GM18909 (cell line): ENCODE data around the gene ADRA2C.

Experiments used
- ATAC-seq: cut with Tn5 transposase; IDR thresholded peaks from one replicate; pipeline ENCODE4 v1.9.1; 2021; ENCODE audit warnings: mild to moderate bottlenecking; ENCODE audit not compliant: unreplicated experiment, poor library complexity

Gene ADRA2C

DNA sequence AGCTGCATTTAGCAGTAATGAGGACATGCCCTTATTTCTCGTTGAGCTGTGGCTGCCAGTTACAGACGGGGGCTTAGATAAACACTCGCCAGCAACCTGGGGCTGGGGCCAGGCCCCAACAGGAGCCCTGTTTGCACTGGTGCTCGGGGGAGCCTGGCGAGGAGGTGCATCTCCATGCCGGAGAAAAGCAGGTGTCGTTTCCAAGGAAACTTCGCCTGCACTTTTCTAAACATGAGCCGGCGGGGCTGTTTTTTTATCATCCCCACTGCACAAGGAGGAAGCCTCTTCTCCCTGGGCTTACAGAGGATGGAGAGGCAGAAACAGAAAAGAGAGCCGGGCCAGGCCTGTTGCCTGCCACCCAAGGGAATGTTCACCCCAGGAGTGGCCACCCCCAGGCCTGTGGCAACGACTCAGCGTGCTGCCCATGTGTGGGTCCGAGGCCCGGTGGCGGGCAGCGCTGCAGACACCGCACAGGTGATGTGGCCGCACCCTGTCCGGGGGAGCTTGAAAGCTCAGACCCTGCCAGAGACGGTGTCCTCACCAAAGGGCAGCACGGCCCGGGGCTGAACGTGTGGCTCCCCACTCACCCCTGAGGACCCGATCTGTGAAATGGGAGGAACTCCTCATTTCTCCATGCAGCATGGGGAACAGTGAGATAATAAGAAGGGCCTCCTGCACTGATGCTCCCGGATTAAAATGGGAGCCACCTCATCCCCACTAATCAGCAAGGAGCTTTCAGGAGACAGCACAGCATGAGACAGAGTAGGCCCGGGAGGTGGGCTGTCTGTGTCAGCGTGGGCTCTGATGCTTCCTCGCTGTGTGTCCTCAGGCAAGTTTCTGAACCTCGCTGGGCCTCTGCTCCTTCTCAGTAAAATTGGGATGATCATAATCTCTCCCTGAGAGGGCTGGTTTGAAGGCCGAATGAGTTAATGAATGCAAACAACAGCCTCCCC, 33.8 kb upstream of the ADRA2C start:
- ATAC-seq, result no peak

DNA sequence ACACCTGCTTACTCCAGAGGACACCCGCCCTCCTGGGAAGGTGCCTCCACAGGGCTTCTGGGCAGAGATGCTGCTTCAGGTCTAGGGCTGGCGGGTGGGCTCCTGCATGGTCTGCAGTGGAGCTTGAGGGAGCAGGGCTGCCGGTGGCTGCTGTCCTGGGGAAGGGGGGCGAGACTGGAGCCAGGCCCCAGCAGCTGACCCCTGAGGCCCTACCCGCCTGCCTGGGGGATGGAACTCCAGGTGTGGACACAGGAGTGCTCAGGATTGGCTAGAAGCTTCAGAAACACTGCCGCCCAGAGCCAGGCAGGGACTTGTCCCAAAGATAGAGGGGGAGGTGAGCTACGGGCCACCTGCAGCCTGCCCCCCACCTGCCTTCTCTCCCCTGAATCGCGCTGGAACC, 33.0 kb upstream of the ADRA2C start:
- no peak for ATAC-seq

DNA sequence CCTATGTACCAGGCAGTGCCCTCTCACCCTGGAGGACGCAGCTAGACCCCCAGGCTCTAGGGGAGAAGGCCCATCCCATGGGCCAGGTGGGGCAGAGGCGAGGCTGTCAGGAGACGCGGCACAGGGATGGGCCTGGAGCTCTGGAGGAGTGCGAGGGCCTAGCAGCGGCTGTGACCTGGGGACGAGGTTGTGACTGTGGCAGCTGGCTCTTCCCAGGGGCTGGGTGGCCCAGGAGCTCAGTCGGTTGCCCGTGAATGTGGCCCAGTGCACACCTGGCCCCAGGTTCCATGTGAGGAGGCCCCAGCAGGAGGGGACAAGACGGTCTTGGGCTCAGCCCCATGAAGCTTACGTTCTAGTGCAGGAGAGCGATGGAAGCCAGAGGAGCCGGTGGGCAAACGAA, 31.0 kb upstream of the ADRA2C start:
- no peak for ATAC-seq

DNA sequence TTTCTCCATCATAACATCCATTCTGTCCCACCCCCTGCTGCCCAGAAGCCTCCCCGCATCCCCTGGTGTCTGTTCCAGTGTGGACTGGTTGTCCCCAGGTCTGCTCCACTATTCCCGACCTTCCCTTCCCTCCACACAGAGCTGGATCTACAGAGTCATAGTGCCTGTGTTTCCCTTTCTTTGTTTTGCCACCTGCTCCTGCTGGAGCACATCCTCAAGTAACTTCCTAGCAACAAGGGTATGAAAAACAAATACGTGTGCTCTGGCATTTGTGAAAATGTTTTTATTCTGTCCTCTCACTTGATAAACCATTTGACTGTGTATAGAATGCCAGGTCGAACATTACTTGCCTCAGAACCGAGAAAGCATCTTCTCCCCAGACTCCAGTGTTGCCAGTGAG, 29.9 kb upstream of the ADRA2C start:
- no peak for ATAC-seq

DNA sequence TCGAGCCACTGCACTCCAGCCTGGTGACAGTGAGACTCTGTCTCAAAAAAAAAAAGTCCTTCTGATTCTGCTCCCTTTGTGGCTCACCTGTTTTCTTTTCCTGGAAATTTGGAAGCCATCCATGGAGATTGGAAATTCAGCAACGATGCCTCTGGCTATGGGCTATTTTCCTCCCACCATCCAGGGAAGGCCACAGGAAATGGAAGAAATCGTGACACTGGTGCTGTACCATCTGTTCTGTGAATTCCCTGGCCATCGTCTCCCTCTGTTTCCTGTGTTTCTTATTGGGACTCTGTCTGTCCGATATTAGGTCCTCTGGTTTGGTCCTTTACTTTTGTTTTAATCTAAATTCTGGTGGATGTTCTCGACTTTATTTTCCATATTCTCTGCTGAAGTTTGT, 29.4 kb upstream of the ADRA2C start:
- no peak for ATAC-seq

DNA sequence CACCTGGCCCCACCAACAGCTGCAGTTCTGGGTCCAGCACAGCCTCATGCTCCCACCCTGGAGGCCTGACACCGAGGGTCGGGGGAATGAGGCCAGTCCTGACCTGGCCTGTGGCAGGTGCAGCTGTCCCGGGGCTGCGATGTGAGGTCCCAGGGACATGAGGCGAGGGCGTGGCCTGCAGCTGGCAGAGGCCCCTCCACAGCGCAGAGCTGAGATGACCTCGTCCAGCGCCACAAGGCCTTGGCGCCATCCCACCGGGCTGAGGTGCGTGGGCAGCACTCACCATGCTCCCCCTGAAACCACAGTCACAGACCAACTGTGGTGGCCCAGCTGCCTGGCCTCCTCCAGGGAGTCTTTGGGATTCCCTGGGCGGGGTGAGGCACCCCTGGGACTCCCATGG, 26.6 kb upstream of the ADRA2C start:
- no peak for ATAC-seq

DNA sequence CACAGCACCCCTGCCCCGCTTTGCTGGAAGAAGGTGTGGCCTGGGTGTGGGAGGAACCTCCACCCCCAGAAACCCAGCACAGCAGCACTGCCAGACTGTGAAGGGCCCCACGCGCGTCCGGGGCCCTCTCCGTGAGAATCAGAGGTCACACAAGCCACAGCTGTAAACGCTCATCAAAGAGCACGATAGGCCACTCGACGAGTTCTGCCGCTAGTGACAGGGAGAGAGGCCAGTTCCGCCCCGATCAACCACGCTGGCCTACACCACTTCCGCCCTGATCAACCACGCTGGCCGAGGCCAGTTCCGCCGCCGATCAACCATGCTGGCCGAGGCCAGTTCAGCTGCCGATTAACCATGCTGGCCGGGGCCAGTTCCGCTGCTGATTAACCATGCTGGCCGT, 25.9 kb upstream of the ADRA2C start:
- ATAC-seq, result no peak

DNA sequence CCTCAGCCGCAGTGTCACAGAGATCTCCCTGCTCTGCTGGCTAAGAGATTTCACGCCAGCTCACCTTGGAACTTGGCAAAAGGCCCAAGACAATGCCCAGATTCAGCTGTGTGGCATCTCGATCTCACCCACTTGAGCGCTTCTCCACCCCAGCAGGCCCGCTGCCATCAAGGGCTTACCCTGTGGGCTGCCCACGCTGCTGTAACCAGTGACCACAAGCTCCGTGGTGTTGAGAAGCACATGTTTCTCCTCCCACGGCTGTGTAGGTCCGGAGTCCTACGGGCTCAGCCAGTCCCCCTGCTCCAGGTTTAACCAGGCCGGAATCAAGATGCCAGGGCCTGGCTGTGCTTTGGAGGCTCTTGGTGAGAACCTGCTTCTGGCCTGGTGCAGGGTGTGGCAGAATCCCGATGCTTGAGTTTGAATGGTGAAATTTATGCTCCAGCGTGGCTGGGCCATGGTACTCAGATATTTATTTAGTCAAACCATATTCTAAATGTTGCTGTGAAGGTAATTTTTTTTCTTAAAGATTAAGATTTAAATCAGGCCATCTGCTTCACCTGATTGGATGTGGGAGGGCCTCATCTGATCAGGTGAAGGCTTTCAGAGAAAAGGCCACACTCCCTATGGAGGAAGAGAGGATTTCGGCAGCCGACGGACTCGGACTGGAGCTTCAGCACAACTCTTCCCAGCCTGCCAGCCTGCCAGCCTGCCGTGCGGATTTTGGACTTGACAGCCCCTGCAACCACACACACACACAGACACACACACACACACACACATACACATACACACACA, 24.8 kb upstream of the ADRA2C start:
- ATAC-seq, result no peak

DNA sequence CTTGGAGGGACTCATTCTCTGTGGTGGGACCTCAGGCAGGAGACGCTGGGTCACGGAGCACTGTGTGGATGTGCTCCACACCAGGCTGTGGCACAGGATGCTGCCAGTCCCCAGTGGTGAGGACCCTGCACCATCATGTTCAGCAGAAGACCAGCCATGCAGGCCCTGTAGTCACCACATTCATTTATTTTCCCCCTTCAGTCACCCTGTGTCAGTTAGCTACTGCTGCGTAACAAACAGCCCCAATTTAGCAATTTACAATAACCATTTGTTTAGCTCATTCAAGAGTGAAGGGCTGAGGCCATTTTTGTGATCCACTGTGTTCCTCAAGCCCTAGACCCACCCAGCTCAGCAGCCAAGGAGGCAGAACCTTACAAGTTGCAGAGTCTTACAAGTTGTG, 23.6 kb upstream of the ADRA2C start:
- ATAC-seq, result no peak

DNA sequence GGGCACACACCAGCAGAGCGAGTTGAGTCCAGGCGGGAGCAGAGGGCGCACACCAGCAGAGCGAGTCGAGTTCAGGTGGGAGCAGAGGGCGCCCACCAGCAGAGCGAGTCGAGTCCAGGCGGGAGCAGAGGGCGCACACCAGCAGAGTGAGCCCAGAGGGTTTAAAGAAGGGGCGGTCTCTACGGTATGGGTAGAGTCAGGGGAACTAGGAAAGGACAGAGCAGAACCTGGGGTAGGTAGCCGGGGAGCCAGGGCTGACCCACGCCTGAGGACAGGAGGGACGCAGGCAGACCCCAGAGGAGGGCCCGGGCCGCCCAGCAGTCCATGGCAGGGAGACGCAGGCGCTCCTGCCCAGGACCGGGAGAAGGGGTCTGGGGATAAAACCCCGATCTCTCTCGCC, 22.0 kb upstream of the ADRA2C start:
- no peak for ATAC-seq

DNA sequence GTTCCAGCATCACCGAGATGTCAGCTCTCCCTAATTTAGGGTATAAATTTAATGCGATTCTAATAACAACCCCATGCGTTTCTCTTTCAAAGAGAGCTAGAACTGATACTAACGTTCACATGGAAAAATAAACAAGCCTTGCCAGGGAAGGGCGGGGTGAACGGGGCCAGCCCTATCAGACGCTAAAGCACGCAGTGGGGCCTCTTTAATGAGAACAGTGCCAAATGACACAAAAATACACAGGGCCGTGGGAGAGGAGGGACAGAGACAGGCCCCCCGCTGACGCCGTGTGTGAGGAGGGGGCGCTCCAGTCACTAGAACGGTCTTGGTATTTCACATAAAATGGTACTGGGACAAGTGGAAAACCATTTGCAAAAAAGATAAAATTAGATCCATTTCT, 21.3 kb upstream of the ADRA2C start:
- no peak for ATAC-seq

DNA sequence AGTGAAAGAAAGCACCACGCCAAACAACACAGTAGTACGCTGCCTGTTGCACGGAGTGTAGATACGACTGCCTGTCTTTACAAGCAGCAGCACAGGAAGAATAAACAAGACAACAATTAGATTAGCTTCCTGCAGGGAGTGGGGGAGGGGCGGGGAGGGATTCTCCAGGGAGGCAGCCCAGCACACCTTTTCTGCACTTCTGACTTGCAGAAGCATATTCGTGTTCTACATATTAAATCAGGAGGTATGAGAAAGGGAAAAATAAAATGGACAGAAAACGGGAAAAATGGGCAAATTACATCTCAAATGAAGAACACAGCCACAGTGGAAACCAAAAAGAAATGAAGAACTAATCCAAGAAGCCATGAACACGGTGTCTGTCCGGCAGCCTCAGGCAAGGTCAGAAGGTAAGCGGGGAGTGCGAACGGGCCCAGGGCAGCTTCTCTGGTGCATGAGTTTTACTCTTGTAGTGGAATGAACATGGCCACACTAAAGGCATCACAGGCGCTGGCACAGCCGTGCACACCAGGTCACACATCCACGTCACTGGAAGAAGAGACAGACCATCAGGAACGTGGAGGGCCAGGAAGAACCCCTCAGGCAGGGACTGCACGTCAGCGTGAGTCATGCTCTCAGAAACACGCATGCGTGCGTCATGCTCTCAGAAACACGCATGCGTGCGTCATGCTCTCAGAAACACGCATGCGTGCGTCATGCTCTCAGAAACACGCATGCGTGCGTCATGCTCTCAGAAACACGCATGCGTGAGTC, 20.1 kb upstream of the ADRA2C start:
- ATAC-seq, result no peak

DNA sequence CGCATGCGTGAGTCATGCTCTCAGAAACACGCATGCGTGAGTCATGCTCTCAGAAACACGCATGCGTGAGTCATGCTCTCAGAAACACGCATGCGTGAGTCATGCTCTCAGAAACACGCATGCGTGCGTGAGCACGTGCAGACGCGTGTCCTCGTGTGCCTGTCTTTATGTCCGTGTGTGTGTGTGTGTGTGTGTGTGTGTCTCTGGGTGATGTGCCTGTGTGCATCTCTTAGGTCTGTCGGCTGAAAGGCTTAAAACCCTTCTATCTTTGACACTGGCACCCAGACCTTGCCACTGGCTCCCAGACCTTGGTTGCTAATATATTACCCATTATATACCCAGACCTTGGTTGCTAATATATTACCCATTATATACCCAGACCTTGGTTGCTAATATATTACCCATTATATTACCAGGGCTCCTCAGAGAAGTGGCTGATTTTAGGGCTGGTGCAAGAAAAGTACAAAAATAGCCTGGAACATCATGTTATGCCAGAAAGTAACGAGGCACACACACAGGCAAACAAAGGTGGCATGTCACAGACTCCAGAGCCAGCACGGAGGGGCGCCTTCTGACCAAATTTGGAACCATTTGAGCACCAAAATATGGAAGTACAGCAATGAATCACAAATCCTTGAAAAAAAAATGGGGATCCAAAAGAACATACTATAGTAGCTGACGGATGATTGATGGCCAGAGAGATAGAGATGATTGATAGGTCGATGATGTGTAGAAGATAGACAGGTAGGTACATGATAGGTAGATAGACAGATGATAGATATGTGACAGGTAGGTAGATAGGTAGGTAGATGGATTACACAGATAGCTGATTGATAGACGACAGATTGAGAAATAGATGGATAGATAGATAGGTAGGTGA, 19.2 kb upstream of the ADRA2C start:
- no peak for ATAC-seq

DNA sequence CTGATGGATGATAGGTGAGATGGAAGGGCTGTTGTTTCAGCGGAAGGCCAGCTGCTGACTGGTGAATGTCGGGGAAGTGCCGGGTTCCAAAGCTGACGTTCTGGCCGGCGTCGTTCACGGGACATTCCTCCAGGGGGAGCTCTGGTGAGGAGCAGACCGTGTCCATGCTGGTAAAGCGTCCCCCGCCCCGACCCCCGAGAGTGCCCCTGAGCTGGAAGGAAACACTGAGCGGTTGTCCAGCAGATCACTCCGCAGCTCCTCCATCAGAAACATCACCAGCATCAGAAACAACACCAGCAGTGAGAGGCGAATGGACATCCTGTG, 18.6 kb upstream of the ADRA2C start:
- no peak for ATAC-seq

DNA sequence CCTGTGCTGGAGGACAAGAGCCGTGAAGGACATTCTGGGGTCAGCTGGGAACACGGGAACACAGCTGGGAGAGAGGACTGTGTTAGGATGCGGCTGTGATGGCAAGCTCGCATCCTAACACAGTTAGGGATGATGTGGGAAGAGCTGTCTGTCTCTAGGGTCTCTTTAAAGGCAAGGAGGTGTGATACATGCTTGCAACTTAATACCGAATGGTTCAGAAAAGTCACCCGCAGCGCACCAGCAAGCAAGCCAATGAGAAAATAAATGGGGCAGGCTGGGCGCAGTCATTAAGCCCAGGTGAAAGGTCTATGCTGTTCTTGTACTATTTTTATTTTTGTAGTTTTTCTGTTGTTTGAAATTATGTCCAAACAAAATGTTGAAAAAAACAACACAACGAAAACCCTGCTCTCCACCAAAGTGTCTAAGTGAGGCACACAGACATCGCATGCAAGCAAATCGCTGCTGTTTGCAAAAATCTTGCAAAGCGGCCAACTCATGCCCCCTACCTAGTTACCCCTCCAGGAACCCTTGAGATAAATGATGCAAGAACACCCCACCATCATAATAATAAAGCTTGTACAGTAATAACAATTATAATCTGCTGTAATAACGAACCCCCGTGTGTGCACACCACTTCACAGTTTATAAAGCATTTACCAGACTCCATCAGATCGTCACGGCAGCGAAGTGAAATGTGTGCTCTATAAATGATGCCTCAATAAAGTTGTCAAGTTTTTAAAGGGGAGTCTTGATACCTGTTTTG, 17.9 kb upstream of the ADRA2C start:
- ATAC-seq, result no peak

DNA sequence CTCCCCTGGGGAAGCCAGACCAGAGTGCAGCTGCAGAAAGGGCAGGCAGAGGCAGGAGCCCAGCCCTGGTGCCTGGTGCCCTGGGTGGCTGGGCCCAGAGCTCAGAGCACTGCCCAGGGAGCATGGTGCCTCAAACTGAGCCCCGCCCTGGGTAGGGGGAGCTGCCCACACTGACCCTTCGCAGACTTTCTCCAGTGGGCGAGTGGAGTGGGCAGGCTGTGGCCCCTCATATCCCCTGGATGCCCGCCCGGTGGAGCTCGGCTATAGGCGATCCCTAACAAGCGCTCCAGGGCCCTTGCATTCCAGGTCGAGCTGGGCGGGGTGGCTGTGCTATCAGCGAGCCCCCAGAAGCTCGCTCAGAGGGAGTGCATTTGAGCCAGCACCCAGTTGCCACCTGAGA, 17.1 kb upstream of the ADRA2C start:
- no peak for ATAC-seq

DNA sequence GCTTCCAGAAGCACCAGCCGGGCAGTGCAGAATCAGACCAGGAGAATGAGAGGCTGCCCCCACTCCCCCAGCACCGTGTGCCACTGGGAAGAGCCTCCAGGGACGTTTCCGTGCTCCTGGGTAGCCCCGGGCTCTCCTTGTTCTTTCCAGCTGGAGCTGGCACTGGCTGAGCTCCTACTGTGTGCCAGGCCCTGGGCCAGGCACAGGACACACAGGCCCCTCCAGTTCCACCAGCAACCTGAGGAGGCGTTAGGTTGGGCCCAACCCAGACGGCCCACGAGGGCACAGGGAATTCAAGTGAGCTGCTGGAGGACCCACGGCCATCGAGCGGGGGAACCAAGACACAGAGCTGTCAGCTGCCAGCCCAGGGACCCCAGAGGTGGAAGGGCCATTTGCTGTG, 15.9 kb upstream of the ADRA2C start:
- no peak for ATAC-seq

DNA sequence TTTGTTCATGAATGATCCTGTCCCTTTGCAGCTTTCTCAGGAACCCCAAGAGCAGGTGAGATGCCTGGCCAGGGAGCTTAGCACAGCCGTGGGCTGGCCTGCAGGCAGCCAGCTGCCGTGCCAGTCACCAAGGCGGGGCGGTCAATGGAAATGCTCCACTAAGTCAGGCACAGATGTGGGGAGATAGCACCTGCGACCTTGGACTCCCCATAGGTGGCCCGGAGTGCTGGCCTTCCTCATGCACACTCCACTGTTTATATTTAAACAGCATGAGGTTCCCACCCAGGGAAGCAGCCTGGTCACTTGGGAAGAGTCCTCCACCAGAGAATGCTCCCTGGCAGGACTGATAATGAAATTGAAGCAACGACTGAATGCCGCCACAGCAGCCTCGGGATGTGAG, 14.2 kb upstream of the ADRA2C start:
- ATAC-seq, result no peak

DNA sequence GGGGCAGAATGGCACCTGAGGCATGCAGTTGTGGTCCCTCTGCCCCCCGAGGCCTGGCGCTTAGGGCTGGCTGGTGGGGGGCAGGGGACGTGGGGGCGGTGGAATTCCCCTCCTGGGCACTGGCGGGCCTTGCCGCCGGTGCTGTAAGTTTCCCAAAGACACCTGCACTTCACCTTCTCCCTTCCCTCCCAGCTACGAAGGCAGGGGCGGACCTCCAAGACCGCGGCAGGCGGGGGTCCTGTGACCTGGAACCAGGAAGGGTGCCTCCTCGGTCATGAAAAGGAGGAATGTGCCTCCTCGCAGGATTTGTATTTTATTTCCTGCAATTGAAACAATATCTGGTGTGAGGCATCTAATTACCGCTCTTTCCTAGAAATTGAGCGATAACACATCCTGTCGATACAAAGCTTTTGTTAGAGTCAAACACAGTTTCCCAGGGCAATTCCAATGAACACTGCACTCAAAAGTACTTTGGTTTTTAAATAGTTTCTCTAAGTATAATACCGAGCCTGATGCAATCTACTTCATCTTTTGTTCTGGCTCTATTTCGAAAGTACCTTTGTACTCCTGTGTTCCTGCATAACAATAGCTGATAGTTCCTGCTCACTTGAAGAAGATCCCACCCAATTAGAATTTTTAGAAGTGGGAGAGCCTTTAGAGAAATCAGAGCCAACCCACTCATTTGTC, 12.3 kb upstream of the ADRA2C start:
- ATAC-seq, result no peak
